Femur (tissue), 1 donor: ENCODE data around the gene KLHL22.
"Not testable (repeated sequence)": the region's sequence is repeated elsewhere in the genome, so short reads cannot be mapped to it uniquely, and the experiment has no call there.

Experiments used
- DNase-seq: peaks from one replicate; pipeline ENCODE4 v3.0.0-alpha.2; 2017

KLHL22 gene

GRCh38 chr22:20430720-20431510 is 64.7 kb downstream of the KLHL22 start:
- no peak for DNase-seq

- no peak for DNase-seq
Observed at GRCh38 chr22:20430101-20430719, 65.4 kb downstream of the KLHL22 start.

GRCh38 chr22:20429254-20430100 is 66.1 kb downstream of the KLHL22 start:
- DNase-seq: peak; percentile 67

GRCh38 chr22:20428496-20429253 is 66.9 kb downstream of the KLHL22 start:
- no peak for DNase-seq

GRCh38 chr22:20427945-20428417 is 67.6 kb downstream of the KLHL22 start:
- DNase-seq: no peak

- no peak for DNase-seq
Observed at GRCh38 chr22:20427104-20427944, 68.3 kb downstream of the KLHL22 start.

- no peak for DNase-seq
Observed at GRCh38 chr22:20426259-20426615, 69.4 kb downstream of the KLHL22 start.

GRCh38 chr22:20425566-20426258 is 69.9 kb downstream of the KLHL22 start:
- DNase-seq: no peak

- DNase-seq: peak; percentile 86
Observed at GRCh38 chr22:20424932-20425565, 70.5 kb downstream of the KLHL22 start.

- DNase-seq: no peak
Observed at GRCh38 chr22:20424568-20424931, 71.0 kb downstream of the KLHL22 start.

GRCh38 chr22:20423906-20424551 is 71.6 kb downstream of the KLHL22 start:
- DNase-seq: peak; percentile 79

- DNase-seq: peak; percentile 89
Observed at GRCh38 chr22:20423008-20423905, 72.3 kb downstream of the KLHL22 start.

GRCh38 chr22:20422271-20423007 is 73.2 kb downstream of the KLHL22 start:
- peak; percentile 92 for DNase-seq

- DNase-seq: peak; percentile 2
Observed at GRCh38 chr22:20421507-20421874, 74.1 kb downstream of the KLHL22 start.

GRCh38 chr22:20420157-20420842 is 75.3 kb downstream of the KLHL22 start:
- DNase-seq: no peak

GRCh38 chr22:20419664-20419951 is 76.0 kb downstream of the KLHL22 start:
- no peak for DNase-seq

- DNase-seq: peak; percentile 91
Observed at GRCh38 chr22:20418211-20418788, 77.3 kb downstream of the KLHL22 start.

- not testable (repeated sequence) for DNase-seq
Observed at GRCh38 chr22:20415699-20416098, 79.9 kb downstream of the KLHL22 start.
